Retinal pigment epithelial cell (primary cell): ENCODE data around the gene CGNL1.

Experiments
- DNase-seq: peaks from one replicate; pipeline ENCODE4 v3.0.0-alpha.2; 2010; ENCODE audit warnings: low read depth
- H3K4me3 ChIP-seq: 2 replicates; pipeline ENCODE4 v1.5.1; 2011; ENCODE audit warnings: mild to moderate bottlenecking, low read length, control low read depth, moderate library complexity
- TF ChIP-seq, protein P1 (sequence below): conservative IDR thresholded peaks from 2 replicates; pipeline ENCODE4 v1.5.1; 2011; ENCODE audit warnings: low read depth, low read length, control low read depth, inconsistent platforms

The CGNL1 gene

DNA sequence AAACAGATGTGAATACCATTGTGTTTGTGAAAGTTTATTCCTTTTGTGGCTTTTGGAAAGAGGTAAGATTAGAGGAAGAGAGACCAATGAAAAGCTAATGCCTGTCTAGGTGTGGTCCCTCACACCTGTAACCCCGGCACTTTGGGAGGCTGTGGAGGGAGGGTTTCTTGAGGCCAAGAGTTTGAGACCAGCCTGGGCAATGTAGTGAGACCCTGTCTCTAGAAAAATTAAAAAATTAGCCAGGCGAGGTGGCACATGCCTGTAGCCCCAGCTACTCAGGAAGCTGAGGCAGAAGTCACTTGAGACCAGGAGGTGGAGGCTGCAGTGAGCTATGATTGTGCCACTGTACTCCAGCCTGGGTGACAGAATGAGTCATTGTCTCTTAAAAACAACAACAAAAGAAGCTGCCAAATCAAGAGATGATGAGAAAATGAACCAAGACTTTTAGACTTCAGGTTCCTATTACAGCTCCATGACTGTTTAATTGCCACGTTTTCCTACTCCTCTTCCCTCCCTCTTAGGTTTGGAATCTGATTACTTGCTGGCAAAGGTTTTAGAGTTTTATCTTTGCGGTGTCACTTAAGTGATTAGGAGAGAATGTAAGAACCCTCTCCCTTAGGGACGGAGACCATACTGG, 68.7 kb downstream of the CGNL1 start:
- no peak overlapping the region for H3K4me3 ChIP-seq
- no peak for DNase-seq
- TF ChIP-seq, protein P1, sequence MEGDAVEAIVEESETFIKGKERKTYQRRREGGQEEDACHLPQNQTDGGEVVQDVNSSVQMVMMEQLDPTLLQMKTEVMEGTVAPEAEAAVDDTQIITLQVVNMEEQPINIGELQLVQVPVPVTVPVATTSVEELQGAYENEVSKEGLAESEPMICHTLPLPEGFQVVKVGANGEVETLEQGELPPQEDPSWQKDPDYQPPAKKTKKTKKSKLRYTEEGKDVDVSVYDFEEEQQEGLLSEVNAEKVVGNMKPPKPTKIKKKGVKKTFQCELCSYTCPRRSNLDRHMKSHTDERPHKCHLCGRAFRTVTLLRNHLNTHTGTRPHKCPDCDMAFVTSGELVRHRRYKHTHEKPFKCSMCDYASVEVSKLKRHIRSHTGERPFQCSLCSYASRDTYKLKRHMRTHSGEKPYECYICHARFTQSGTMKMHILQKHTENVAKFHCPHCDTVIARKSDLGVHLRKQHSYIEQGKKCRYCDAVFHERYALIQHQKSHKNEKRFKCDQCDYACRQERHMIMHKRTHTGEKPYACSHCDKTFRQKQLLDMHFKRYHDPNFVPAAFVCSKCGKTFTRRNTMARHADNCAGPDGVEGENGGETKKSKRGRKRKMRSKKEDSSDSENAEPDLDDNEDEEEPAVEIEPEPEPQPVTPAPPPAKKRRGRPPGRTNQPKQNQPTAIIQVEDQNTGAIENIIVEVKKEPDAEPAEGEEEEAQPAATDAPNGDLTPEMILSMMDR, result no peak

DNA sequence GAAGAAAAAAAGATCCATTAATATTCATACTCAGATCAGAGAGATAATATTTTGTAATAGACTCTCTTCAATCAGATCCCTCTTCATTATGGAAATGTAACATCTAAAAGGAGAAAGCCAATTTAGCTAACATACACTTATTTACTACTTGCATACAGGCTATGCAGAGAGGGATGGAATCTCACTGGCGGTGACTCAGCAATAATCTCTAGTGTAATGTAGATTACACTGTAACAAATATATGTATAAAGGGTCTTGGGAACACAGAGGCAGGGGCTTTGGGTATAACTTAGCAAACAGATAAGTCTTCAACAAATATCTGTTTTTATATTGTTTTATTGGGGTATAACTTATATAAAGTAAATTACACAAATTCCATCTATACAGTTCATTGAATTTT, 69.6 kb downstream of the CGNL1 start:
- no peak overlapping the region for H3K4me3 ChIP-seq
- TF ChIP-seq, protein P1, result no peak
- no peak for DNase-seq

DNA sequence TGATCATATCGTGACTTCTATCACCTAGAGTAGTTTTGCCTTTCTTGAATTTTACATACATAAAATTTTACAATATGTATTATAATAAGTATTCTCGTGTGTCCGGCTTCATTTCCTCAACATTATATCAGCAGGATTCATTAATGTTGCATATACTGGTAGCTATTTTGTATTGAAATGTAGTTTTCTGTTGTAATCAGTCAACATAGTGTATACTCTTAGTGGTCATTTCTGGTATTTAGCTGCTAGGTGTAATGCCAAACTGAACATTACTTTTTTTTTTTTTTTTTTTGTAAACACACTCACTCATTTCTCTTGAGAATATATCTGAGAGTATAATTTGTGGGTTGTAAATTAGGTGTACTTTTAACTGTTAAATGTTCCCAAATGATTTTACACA, 70.1 kb downstream of the CGNL1 start:
- DNase-seq, result no peak
- TF ChIP-seq, protein P1, result no peak
- H3K4me3 ChIP-seq, result no peak overlapping the region

DNA sequence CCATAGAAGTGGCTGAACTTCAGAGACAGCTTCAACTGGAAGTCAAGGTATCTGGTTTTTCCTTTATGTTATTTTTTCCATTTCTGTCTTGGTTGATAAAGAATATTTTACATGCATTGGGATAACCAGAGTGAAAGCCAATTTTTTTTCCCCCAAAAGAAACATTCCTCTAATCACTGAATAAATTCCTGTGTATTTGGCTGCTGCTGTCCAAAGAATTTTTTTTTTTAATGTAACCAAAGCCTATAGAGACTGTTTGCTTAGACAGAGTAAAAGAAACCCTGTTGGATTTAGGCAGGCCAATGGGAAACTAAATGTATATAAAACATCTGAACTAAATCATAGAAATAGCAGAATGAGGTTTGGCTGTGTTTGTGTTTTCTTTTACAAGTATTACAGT, 75.2 kb downstream of the CGNL1 start:
- H3K4me3 ChIP-seq, result no peak overlapping the region
- no peak for DNase-seq
- TF ChIP-seq, protein P1, result no peak

DNA sequence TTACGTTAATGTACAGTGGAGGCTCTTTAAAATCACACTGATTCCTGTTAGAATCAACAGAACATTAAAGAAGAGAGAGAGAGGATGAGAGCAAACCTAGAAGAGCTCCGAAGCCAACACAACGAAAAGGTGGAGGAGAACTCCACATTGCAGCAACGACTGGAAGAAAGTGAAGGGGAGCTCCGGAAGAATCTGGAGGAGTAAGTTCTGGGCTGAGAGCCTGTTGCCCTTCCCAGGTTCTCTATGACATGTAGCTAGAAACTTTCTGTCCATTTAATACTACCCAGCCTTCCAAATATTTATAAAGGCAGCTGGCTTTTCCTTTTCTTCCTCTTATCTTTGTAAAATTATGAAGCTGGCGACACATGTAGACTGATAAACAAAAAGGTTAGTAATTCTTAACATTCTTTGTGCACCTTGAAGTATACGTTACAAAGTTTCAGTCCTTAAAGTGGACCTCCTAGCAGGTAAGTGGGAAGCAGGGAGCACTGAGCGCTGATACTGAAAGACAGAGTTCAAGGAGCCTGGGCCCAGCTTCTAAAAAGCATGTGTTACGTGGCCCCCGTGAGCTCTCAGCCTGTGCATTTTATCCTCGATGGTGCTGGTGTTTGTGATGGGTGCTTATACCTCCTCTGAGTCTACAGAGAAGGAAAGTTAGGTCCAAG, 75.9 kb downstream of the CGNL1 start:
- TF ChIP-seq, protein P1, result no peak
- DNase-seq, result no peak
- no peak overlapping the region for H3K4me3 ChIP-seq

DNA sequence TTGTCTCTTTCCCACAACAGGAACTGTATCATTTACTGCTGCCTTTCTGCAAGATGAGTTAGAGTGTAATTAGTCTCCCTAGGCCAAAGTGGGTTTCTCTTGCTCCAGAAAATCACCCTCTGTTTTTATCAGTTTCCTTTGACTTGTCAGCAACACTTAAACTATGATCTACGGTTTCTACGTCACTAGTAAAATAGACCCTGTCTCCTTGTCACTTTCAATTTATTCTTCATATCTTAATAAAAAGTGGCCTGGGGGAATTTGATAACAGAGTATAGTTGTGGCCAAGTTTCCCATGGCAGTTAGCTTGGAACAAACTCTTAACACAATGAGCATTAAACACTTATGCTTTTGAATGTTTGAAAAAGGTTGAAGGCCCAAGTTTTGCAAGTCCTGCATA, 79.6 kb downstream of the CGNL1 start:
- TF ChIP-seq, protein P1, result no peak

DNA sequence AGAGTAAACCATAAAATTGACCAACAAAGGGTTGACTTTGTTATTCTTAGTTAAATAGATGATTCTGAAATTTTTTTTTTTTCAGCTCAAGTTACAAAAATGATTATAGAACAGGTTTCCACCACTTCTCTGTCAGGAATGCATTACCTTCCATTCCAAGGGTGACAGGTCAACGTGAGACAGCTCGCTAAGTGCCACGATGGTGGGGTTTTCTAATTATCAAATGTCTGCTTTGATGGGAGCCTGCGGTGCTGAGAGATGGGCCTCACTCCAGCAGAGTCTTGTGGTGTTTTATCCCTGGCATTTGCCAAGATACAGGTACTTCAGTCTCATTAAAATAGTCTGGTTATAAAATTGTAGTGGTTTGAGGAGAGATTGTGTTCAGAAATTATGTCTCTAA, 80.3 kb downstream of the CGNL1 start:
- TF ChIP-seq, protein P1, result no peak
- DNase-seq, result no peak
- H3K4me3 ChIP-seq, result no peak overlapping the region

More for the DNA sequence above, 79.6 kb downstream of the CGNL1 start:
- no peak for DNase-seq
- H3K4me3 ChIP-seq, result no peak overlapping the region
